Measurements from ENCODE around the gene LRRC8B. TPM values are rescaled to one million over a fixed set of nuclear protein-coding genes. Genes with fewer than 3 reads are reported as not detected.

The LRRC8B gene
- 2.8 to 5.4 TPM (median 4.0 TPM) in 5 replicates for total RNA-seq (2022; extraction: Qiagen RNA extraction; ENCODE audit: low read depth)

DNA sequence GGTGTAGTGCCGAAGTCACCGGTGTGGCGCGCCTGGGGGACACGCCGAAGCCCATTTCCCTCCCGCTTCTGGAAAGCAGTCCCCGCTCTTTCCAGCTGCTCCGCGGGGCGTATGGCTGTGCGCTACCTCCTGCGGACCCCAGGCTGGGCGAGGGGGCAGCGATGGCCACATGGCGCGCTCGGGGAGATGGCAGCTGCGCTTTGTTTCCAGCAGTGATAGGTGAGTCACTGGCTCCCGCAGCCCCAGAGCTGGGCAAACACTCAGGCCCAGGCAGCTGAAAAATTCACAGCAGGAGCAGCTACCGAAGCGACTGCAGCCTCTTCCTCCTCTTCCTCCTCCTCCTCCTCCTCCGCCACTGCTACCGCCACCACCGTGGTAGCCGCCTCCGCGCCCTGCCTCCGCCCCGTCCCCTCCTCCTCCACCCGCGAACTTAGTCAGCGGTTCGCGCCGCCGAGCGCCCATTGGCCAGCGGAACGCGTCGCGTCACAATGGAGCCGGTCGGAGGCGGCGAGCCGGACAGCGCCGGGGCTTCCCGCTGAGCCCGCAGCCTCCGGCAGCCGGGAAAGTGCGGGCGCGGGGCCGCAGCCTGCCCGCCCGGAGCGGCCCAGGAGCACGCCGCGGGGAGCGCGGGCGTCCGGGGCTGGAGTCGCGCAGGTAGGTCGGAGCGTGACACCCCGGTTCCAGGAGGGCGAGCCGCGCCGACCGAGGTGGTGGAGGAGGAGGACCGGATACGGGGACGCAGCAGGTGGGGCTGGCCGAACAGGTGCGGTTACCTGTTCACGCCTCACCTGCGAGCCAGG, at the start of gene LRRC8B:
LRRC8B (plus strand) TSS at position 461 of the 800 bp plus-strand sequence. CDS start 57,822 bp downstream, outside the sequence.

DNA sequence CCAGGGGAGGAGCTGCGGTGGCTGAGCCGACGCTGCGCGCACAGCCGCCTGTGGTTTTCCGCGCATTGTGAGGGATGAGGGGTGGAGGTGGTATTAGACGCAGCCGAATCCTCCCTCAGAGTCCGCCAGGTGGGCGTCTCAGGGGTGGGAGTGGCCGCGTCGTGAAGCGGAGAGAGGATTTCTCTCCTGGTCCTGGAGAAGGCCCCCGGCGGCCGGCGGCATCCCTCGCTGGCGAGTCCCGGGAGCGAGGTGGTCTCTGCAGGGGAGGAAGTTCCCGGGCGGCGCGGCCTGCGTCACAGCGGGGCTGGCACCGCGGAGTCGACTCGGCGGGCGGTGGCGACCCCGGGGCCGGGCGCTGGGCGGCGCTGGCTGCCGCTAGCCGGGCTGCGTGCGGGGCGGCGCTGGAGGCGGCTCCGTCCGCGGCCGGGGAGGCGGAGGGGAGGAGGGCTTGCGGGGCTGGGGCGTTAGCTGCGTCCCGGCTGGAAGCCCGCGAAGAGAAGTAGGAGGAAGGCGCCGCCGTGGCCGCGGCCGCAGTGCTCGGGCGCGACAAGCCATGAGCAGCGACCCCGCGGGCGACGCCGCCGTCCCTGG, 108.1 kb downstream of the LRRC8B start, which contains the start of gene LRRC8C:
LRRC8C (plus strand) TSS at position 464 of the 591 bp plus-strand sequence. CDS start 53,354 bp downstream, outside the sequence.

Other genes starting within 250 kb of the LRRC8B start
- not detected in 5 replicates for gene GBP6, start 160.8 kb upstream of the LRRC8B start, total RNA-seq (2022; extraction: Qiagen RNA extraction; ENCODE audit: low read depth)
- gene LRRC8C, start 108.3 kb downstream of the LRRC8B start, total RNA-seq (2022; extraction: Qiagen RNA extraction; ENCODE audit: low read depth) = 7.6 to 14.7 TPM (median 12.3 TPM) in 5 replicates